Loucy (cell line): ENCODE measurements around the gene TMED7.

Source experiments
- CTCF ChIP-seq: fragments of 200-600 bp; sonication (generic); conservative IDR thresholded peaks from 2 replicates; pipeline ENCODE4 v1.5.1; 2014; ENCODE audit warnings: mild to moderate bottlenecking, antibody characterized with exemption, low read length
- EZH2phosphoT487 ChIP-seq: fragments of 200-600 bp; IDR thresholded peaks from 2 replicates; pipeline ENCODE4 v1.6.1; 2018; ENCODE audit warnings: antibody characterized with exemption, mild to moderate bottlenecking, moderate library complexity, borderline replicate concordance

GRCh38 chr5:115671939-115672338 lies 46.1 kb upstream of the TMED7 start:
- TF ChIP-seq CTCF (no peak), EZH2phosphoT487 (no peak)
